NCI-H524 treated with DMSO at 0.1 percent for 48 hours (cell line): Measurements from ENCODE around the gene ARHGEF9.
"Not testable (repeated sequence)": the region's sequence is repeated elsewhere in the genome, so short reads cannot be mapped to it uniquely, and the experiment has no call there.

Source experiments
- DNase-seq: peaks from one replicate; lab custom pipeline; 2025; lab: John Stamatoyannopoulos, UW

ARHGEF9 gene

GRCh38 chrX:63657821-63658220, 127.2 kb downstream of the ARHGEF9 start:
- no peak for DNase-seq

- no peak for DNase-seq
These were observed 128.0 kb downstream of the ARHGEF9 start for GRCh38 chrX:63656871-63657580.

GRCh38 chrX:63652086-63652765, 132.8 kb downstream of the ARHGEF9 start:
- no peak for DNase-seq

GRCh38 chrX:63645748-63646147, 139.3 kb downstream of the ARHGEF9 start:
- DNase-seq: not testable (repeated sequence)

GRCh38 chrX:63635750-63636149, 149.3 kb downstream of the ARHGEF9 start:
- no peak for DNase-seq

GRCh38 chrX:63613531-63614028, 171.4 kb downstream of the ARHGEF9 start:
- no peak for DNase-seq

- no peak for DNase-seq
These were observed 199.1 kb downstream of the ARHGEF9 start for GRCh38 chrX:63585936-63586335.
